HT-29 (cell line): Measurements from ENCODE around the gene PPM1D. TPM values are rescaled to one million over a fixed set of nuclear protein-coding genes. Genes with fewer than 3 reads are reported as not detected.
"Not testable (repeated sequence)": the region's sequence is repeated elsewhere in the genome, so short reads cannot be mapped to it uniquely, and the experiment has no call there.

Experiments
- DNase-seq: peaks from one replicate; pipeline ENCODE4 v3.0.0-alpha.2; 2015; ENCODE audit warnings: low spot score
- total RNA-seq: library from RNA; depleted of rRNA; stranded (reverse); fragments of >200 nt; shearing (Covaris generic); gene quantifications from 2 replicates; pipeline ENCODE4 v1.2.3, GENCODE V29; 2014; rRNA removed

Gene PPM1D
- 11.3 and 13.1 TPM in 2 replicates for total RNA-seq

- peak; percentile 99 for DNase-seq
These were observed at the start of gene PPM1D for GRCh38 chr17:60599620-60600489. Gene PPM1D, plus strand, starts transcription at chr17:60600193. Its CDS starts 222 bp downstream, at chr17:60600415.

- DNase-seq, result not testable (repeated sequence)
These were observed 47.7 kb upstream of the PPM1D start for GRCh38 chr17:60552255-60552654.

GRCh38 chr17:60554377-60554788 is 45.6 kb upstream of the PPM1D start:
- DNase-seq, result no peak

GRCh38 chr17:60555786-60556185 is 44.2 kb upstream of the PPM1D start:
- no peak for DNase-seq

- no peak for DNase-seq
These were observed 42.2 kb upstream of the PPM1D start for GRCh38 chr17:60557805-60558204.

GRCh38 chr17:60559659-60559994 is 40.4 kb upstream of the PPM1D start:
- no peak for DNase-seq

DNA sequence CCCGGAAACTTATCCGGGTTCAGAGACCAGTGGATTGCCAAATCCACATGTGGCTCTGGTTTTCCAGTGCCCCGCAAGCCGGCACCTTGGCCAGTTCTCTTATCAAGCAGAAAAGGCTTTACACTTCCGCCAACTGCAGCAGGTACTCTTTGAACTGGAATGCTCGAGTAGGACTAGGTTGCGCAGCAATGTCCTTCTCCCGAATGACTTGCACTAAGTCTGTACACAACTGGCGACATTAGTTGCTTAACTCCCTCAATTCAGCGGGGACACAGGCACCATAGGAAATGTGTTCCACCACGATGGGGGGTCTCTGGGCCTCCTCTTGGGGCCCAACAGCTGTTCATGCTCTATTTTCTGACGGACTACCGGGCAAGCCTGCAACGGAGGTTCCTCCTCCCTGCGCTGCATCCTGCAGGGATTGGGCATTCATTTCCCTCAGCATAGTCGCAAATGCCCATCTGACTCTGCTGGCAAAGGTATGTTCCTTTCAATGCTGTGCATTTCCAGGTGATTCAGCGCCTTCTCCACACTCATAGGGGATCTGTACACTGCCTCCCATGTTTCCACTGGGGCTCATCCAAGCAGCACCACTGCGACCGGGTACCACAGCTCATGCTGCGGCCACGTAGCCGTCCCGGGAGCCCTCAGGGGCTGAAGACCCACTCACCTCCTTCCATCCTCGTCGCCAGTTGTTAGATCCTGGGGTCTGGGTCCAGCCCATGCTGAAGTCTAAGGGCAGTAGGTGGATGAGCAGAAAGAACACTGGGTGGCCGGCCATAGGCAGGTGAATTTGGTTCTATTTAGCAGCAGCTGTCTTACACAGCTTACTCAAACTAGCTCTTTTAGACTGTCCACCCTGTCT is 39.8 kb upstream of the PPM1D start:
- no peak for DNase-seq

DNA sequence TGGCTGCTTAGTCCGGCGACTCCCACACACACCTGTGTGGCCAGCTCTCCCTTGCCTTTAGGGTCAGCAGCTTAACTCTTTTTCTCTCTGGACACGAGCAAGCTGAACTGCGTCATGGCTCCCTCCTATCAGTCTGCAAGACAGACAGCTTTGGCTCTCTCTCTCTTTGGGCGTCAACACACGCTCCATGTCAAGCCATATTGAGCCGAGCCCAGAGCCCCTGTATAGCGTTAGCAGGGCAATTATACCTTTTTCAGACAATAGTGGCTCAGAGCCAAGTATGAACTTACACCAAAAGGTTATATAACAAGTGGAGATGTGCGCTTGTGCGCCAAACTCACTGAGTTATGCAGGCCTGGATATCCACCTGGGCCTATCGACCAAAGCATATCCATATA is 39.1 kb upstream of the PPM1D start:
- no peak for DNase-seq

GRCh38 chr17:60562421-60562820 is 37.6 kb upstream of the PPM1D start:
- no peak for DNase-seq

- DNase-seq, result no peak
These were observed 36.2 kb upstream of the PPM1D start for GRCh38 chr17:60563743-60564142.

- DNase-seq, result no peak
These were observed 34.8 kb upstream of the PPM1D start for GRCh38 chr17:60565233-60565632.

GRCh38 chr17:60573236-60574051 is 26.5 kb upstream of the PPM1D start:
- DNase-seq, result no peak

DNA sequence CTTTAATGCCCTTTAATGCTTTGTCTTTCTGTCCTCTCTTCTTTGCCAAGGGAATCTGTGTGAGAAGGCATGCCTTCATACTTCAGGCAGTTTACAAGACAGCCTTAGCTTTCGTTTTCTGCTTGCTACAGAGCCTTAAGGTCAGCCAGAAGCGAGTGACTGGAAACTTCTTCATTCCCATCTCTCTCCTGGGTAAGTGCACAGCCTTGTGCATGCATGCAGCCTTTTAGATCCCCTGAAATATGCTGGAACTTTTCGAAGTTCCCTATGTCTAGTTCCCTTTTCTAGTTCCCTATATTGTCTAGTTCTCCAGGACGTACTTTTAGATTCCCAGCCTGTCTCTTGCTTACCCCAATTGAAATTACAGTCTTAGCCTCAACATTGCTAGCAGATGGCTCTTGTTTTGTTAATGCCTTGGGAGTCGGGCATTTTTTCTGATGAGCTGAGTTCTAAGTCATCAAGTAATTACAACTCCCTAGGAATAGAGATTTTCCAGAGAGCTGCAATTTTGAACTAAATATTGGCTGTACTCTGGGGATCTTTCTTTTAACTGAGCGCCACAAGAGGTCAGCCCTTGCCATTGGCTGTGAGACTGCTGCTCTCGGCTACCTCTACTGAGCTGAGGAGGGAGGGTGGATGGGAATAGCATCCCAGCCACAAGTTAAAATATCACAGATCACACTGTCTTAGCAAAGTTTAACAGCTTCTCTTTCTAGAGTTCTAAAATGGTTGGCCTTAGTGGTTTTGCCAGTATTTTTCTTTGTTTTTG is 22.7 kb upstream of the PPM1D start:
- DNase-seq, result peak; percentile 28

DNA sequence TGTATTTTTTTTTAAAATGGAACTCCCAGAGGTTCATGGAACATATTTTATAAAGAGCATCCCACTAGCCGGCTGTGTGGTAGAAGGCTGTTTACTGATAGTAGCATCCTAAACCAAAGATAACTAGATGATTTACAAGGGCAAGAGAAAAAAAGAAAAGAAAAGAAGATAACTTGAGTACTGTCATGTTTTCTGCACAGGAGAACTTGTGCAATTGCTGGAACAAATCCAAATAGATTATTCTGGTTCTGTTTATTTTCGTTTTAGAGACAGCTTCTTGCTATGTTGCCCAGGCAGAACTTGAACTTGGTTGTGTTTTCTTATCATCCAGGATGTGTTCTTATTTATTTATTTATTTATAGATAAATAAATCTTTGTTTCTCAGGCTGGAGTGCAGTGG is 20.9 kb upstream of the PPM1D start:
- no peak for DNase-seq

DNA sequence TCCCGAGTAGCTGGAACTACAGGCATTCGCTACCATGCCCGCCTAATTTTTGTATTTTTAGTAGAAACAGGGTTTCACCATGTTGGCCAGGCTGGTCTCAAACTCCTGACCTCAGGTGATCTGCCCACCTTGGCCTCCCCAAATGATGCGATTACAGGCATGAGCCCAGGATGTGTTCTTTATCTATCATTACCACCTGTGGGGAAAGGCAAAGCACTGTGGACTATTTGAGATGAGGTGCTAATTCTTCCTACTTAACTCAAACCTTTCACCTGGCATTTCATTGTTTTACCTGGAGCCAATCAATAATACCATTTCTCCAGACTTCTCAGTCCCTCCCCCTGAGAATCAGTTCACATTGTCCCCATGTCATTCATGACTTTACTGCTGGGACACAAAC is 20.4 kb upstream of the PPM1D start:
- no peak for DNase-seq

- no peak for DNase-seq
These were observed 17.0 kb upstream of the PPM1D start for GRCh38 chr17:60583008-60583407.

DNA sequence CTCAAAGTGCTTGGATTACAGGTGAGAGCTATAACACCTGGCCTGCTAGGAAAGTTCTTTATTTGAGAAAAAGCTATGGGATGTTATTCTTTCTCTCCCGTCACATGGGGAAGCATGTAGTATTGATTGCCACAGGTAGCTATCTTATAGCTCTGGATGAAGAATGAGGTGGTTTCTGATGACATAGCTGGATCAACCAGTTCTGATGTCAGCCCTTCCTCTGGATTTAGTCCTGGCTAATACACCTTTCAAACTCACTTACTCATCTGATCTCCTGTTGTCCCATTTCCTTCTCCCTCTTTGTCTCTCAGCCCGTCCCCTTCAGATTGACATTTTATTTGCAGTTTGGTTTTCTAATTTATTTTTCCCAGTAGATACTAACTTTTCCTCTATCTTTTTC is 14.1 kb upstream of the PPM1D start:
- no peak for DNase-seq

DNA sequence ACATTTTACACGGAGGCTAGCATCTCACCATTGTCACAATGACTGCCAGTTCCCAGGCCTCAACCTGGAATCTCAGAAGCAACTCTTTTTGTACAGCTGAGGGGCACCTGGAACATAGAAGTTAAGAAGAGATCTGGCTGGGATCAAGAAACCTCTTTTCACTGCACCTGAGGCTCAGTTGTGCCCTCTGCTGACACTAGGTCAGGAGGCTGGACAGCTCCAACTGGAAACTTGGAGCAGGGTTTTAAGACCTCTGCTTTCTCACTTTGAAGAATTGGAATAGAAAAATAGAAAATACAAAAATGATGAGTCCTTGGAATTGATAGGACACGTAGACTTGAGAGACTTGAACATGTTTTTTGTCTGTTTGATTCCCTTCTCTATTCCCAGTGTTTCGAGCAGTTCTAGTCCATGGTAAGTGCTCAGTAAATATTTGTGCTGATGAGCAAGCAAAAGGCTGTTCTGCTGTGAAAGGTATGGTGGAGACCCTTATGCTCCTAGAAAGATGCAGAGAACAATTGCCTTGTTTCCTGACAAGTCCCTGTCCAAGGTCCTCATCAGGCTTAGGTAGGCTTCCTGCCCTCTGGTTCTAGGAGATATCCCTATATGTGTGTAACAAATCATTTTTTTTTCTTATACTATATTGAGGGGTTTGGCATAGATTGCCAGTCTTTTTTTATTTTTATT is 13.6 kb upstream of the PPM1D start:
- peak; percentile 34 for DNase-seq

DNA sequence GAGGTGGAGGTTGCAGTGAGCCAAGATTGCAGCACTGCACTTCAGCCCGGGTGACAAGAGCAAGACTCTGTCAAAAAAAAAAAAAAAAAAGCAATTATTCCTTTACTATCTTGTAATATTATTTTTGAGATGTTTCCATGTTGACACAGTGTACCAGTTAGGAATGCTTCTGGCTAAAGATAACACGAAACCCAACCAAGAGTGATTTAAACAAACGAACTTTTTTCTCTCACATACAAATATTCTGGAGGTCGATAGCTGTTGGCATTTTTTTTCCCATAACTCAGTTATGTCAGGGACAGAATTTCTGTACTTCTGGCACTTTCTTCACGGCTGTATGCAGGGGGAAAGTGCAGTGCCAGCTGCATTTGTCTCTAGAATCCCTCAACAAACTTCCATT is 9.9 kb upstream of the PPM1D start:
- DNase-seq, result no peak

- no peak for DNase-seq
These were observed 7.2 kb upstream of the PPM1D start for GRCh38 chr17:60592750-60593149.
